Measurements from ENCODE around the gene EPX. TPM values are rescaled to one million over a fixed set of nuclear protein-coding genes. Genes with fewer than 3 reads are reported as not detected.

The EPX gene
- total RNA-seq, 1 donor from 2014 or later, result not detected

DNA sequence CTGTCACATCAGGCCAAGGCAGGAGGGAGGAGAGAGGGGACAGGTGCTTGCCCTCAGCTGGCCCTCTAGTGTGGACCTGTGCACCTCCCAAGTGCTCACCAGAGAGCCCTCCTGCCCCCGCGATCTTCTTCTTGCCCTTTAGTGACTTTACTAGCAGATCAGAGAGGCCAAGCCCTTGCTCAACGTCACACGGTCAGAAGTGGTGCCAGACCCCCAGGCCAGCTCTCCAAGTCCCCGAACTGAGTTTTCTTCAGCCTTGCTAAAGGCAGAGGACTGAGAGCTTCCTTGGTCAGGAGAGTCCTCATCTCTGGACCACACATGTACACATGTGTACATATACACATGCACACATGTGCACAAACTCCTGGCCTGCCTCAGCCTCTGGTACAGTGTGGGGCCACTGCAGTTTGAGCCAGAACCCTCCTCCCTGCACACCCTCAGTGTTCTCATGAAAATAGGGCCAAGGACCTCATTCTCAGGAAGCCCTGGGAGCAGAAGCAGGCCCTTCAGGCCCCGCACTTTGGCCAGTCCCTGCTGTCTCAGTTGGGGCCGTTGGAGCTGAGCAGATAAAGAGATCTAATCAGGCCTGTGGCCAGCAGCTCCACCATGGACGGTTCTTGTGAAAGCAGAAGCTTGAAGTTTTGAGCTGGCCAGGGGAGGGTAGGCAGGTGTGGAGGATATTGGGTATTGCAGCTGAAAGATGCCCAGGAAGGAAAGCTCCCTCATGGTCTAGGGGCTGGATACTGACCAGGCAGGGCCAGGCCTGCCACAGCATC is 7.4 kb upstream of the EPX start:
- H3K27me3 Mint-ChIP-seq (ENCODE audit: unreplicated experiment), result peaks cover 2% of the 10 kb centered on the region
- H3K4me3 Mint-ChIP-seq (ENCODE audit: unreplicated experiment), result no peak overlapping the region
- TF ChIP-seq, protein P1, sequence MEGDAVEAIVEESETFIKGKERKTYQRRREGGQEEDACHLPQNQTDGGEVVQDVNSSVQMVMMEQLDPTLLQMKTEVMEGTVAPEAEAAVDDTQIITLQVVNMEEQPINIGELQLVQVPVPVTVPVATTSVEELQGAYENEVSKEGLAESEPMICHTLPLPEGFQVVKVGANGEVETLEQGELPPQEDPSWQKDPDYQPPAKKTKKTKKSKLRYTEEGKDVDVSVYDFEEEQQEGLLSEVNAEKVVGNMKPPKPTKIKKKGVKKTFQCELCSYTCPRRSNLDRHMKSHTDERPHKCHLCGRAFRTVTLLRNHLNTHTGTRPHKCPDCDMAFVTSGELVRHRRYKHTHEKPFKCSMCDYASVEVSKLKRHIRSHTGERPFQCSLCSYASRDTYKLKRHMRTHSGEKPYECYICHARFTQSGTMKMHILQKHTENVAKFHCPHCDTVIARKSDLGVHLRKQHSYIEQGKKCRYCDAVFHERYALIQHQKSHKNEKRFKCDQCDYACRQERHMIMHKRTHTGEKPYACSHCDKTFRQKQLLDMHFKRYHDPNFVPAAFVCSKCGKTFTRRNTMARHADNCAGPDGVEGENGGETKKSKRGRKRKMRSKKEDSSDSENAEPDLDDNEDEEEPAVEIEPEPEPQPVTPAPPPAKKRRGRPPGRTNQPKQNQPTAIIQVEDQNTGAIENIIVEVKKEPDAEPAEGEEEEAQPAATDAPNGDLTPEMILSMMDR (IDR thresholded peaks at IDR 0.05; ENCODE audit: partially characterized antibody, unreplicated experiment), result no peak
- H3K4me1 Mint-ChIP-seq (ENCODE audit: low read depth, unreplicated experiment), result no peaks in the 10 kb centered on the region
- peaks cover 6% of the 10 kb centered on the region for H3K9me3 Mint-ChIP-seq (ENCODE audit: unreplicated experiment)
- DNase-seq, result no peak
- H3K27ac Mint-ChIP-seq (ENCODE audit: unreplicated experiment), result no peak overlapping the region
- H3K36me3 Mint-ChIP-seq (ENCODE audit: unreplicated experiment), result no peaks in the 10 kb centered on the region

DNA sequence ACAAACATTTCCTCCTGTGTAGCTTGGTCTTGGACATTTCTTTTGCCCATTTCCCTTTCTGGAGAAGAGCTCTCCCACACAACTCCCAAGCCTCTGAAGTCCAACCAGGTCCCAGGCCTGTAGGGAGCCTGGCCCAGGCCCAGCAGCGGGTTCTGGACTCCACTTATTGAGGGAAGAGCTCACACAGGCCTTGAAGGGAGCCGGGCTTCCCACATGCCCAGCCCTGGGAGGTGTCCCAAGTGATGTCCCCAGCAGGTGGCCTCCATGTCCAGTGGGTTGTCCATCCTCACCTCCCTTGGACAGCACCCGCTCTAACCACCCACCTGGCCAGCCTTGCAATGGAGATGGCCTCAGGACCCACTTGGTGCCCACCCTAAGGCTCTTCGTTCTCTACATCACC is 5.9 kb upstream of the EPX start:
- Mint-ChIP-seq H3K27me3 (ENCODE audit: unreplicated experiment) (peaks cover 5% of the 10 kb centered on the region), H3K4me3 (ENCODE audit: unreplicated experiment) (no peak overlapping the region), H3K36me3 (ENCODE audit: unreplicated experiment) (no peaks in the 10 kb centered on the region), H3K9me3 (ENCODE audit: unreplicated experiment) (peaks cover 6% of the 10 kb centered on the region), H3K27ac (ENCODE audit: unreplicated experiment) (no peak overlapping the region), H3K4me1 (ENCODE audit: low read depth, unreplicated experiment) (no peaks in the 10 kb centered on the region)
- no peak for DNase-seq
- TF ChIP-seq, protein P1 (IDR thresholded peaks at IDR 0.05; ENCODE audit: partially characterized antibody, unreplicated experiment), result no peak

- Mint-ChIP-seq H3K27ac (ENCODE audit: unreplicated experiment) (no peak overlapping the region), H3K4me3 (ENCODE audit: unreplicated experiment) (no peak overlapping the region), H3K27me3 (ENCODE audit: unreplicated experiment) (peaks cover 5% of the 10 kb centered on the region), H3K36me3 (ENCODE audit: unreplicated experiment) (no peaks in the 10 kb centered on the region), H3K9me3 (ENCODE audit: unreplicated experiment) (peaks cover 6% of the 10 kb centered on the region), H3K4me1 (ENCODE audit: low read depth, unreplicated experiment) (no peaks in the 10 kb centered on the region)
- TF ChIP-seq, protein P1 (IDR thresholded peaks at IDR 0.05; ENCODE audit: partially characterized antibody, unreplicated experiment), result no peak
- no peak for DNase-seq
Measured at GRCh38 chr17:58187063-58187462, 5.5 kb upstream of the EPX start.

DNA sequence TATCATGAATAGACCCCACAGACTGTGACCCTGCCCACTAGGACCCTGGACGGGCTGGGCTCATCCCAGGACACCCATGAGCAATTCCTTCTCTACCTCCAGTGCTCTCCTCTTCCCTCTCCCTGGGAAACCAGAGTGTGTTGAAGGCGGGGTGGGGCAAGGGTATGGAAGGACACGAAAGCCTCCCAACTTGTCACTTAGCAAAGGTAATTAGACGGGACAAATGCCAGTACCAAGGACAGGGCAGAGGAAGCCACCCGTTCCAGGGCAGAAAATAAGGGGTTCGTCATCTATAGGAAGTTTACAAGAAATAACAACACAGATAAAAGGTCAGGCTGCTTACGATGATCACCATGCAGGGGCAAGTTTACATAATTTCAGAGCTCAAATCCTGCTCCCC is 4.9 kb upstream of the EPX start:
- Mint-ChIP-seq H3K4me1 (ENCODE audit: low read depth, unreplicated experiment) (no peaks in the 10 kb centered on the region), H3K27ac (ENCODE audit: unreplicated experiment) (no peak overlapping the region), H3K27me3 (ENCODE audit: unreplicated experiment) (peaks cover 5% of the 10 kb centered on the region), H3K9me3 (ENCODE audit: unreplicated experiment) (peaks cover 7% of the 10 kb centered on the region), H3K4me3 (ENCODE audit: unreplicated experiment) (no peak overlapping the region), H3K36me3 (ENCODE audit: unreplicated experiment) (no peaks in the 10 kb centered on the region)
- TF ChIP-seq, protein P1 (IDR thresholded peaks at IDR 0.05; ENCODE audit: partially characterized antibody, unreplicated experiment), result no peak
- DNase-seq, result no peak

DNA sequence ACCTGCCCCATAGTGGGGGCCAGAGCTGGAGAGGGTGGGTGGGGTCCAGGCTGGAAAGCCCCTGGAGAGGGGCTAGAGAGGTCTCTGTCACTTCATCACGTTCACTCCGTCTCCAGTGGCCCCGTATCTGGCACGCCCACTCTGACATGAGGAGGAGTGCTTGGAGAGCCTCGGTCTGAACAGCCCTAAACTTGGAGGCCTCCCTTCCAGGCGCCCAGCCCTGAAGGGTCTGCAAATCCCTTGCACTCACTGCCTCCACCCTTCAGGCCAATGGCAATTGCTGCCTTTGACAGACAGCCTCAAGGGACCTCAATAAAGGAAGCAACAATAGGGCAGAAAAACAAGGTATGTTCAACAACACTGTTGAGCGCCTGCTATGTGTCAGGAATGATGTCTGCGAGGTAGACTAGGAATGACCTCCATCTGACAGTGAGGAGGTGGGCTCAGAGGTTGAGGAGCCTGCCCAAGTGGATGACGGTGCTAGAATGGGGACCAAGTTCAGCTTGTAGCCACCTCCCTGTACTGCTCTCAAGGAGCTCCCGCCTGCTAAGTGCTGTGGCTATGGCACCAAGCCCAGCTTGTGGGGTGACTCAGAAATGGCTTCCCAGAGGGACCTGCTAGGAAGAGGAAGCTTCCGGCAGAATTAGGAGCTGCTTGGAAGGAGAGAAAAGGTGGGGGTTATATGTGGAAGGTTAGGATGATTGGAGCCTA is 2.9 kb upstream of the EPX start:
- DNase-seq, result no peak
- H3K27ac Mint-ChIP-seq (ENCODE audit: unreplicated experiment), result no peak overlapping the region
- H3K27me3 Mint-ChIP-seq (ENCODE audit: unreplicated experiment), result peaks cover 10% of the 10 kb centered on the region
- TF ChIP-seq, protein P1 (IDR thresholded peaks at IDR 0.05; ENCODE audit: partially characterized antibody, unreplicated experiment), result no peak
- no peaks in the 10 kb centered on the region for H3K36me3 Mint-ChIP-seq (ENCODE audit: unreplicated experiment)
- peaks cover 12% of the 10 kb centered on the region for H3K9me3 Mint-ChIP-seq (ENCODE audit: unreplicated experiment)
- no peaks in the 10 kb centered on the region for H3K4me1 Mint-ChIP-seq (ENCODE audit: low read depth, unreplicated experiment)
- H3K4me3 Mint-ChIP-seq (ENCODE audit: unreplicated experiment), result no peak overlapping the region
